Stimulated activated CD4-positive, alpha-beta T cell treated with anti-CD3 and anti-CD28 coated beads, Interleukin-2, amount 100 ng/mL, for 24 hours (primary cell): ENCODE results near the gene HMGCS1.
"Not testable (repeated sequence)": the region's sequence is repeated elsewhere in the genome, so short reads cannot be mapped to it uniquely, and the experiment has no call there.

Experiments used
- DNase-seq, 2 donors: peaks; one replicate each; pipeline ENCODE4 v3.0.0-alpha.2; 2020

Gene HMGCS1

GRCh38 chr5:43312076-43312661 is 1.0 kb downstream of the HMGCS1 start:
- DNase-seq = no peak

- DNase-seq = no peak
Measured at GRCh38 chr5:43309637-43310036, 3.6 kb downstream of the HMGCS1 start.

GRCh38 chr5:43309122-43309521 is 4.1 kb downstream of the HMGCS1 start:
- no peak for DNase-seq

- not testable (repeated sequence) for DNase-seq
Measured at GRCh38 chr5:43306954-43307353, 6.3 kb downstream of the HMGCS1 start.

GRCh38 chr5:43305948-43306565 is 7.2 kb downstream of the HMGCS1 start:
- DNase-seq = no peak

- no peak for DNase-seq
Measured at GRCh38 chr5:43304525-43304924, 8.7 kb downstream of the HMGCS1 start.

GRCh38 chr5:43303242-43303641 is 10.0 kb downstream of the HMGCS1 start:
- DNase-seq = no peak

GRCh38 chr5:43302481-43302880 is 10.7 kb downstream of the HMGCS1 start:
- DNase-seq = no peak

- no peak for DNase-seq
Measured at GRCh38 chr5:43301653-43302091, 11.5 kb downstream of the HMGCS1 start.

GRCh38 chr5:43300112-43300511 is 13.1 kb downstream of the HMGCS1 start:
- DNase-seq = no peak

GRCh38 chr5:43298443-43298842 is 14.8 kb downstream of the HMGCS1 start:
- DNase-seq = no peak

- no peak for DNase-seq
Measured at GRCh38 chr5:43296835-43297234, 16.4 kb downstream of the HMGCS1 start.

- no peak for DNase-seq
Measured at GRCh38 chr5:43295202-43295601, 18.0 kb downstream of the HMGCS1 start.

GRCh38 chr5:43294226-43294625 is 19.0 kb downstream of the HMGCS1 start:
- DNase-seq = no peak

GRCh38 chr5:43290726-43291125 is 22.5 kb downstream of the HMGCS1 start:
- DNase-seq = no peak

- DNase-seq = no peak
Measured at GRCh38 chr5:43288269-43288831, 24.9 kb downstream of the HMGCS1 start.

- no peak for DNase-seq
Measured at GRCh38 chr5:43287493-43287892, 25.7 kb downstream of the HMGCS1 start.

- no peak for DNase-seq
Measured at GRCh38 chr5:43286623-43287022, 26.6 kb downstream of the HMGCS1 start.

GRCh38 chr5:43281840-43282658 is 31.2 kb downstream of the HMGCS1 start:
- DNase-seq = peak in 1 of 2 donors; percentile 27

- no peak for DNase-seq
Measured at GRCh38 chr5:43279548-43280274, 33.5 kb downstream of the HMGCS1 start.

GRCh38 chr5:43275391-43275790 is 37.8 kb downstream of the HMGCS1 start:
- no peak for DNase-seq

GRCh38 chr5:43274435-43275114 is 38.6 kb downstream of the HMGCS1 start:
- DNase-seq = no peak
